HCT116 (cell line): ENCODE data around the gene MKNK1. TPM values are rescaled to one million over a fixed set of nuclear protein-coding genes. Genes with fewer than 3 reads are reported as not detected.

Source experiments
- ATAC-seq: fragments of 200-7000 bp; cut with Tn5 transposase; 2 replicates; pipeline ENCODE4 v1.9.1; 2020; ENCODE audit warnings: mild to moderate bottlenecking, moderate library complexity
- BruUV-seq: library from RNA; stranded (reverse); fragments of 400-500 nt; replicated peaks from 2 replicates; lab custom pipeline; 2021; lab: Mats Ljungman, UMichigan
- CTCF ChIA-PET: fragments of 300-600 bp; sonication (Branson Sonifier 250); formaldehyde crosslinking; loops from one replicate; lab custom pipeline; 2021; ENCODE audit warnings: antibody characterized with exemption; lab: Charles Lee
- POLR2A ChIA-PET: fragments of 300-600, 350-600 bp; sonication (Branson Sonifier 250); formaldehyde crosslinking; loops from one replicate; lab custom pipeline; 2021; ENCODE audit warnings: antibody characterized with exemption; lab: Charles Lee
- RAD21 ChIA-PET, 2 experiments: fragments of 300-600 bp; sonication (Branson Sonifier 250); formaldehyde crosslinking; loops; one replicate each; lab custom pipeline; 2023; ENCODE audit warnings: low total read pairs in 2 of 2; ENCODE audit not compliant: uncharacterized antibody in 2 of 2, unreplicated experiment in 2 of 2, low non-redundant PET in 1 of 2; lab: Charles Lee
- DNase-seq: peaks from one replicate; pipeline ENCODE4 v3.0.0-alpha.2; 2010; ENCODE audit warnings: low read depth, low spot score
- H2AFZ ChIP-seq: fragments of 200-600 bp; shearing (Covaris generic), sonication (generic); 2 replicates; pipeline ENCODE4 v1.6.1; 2017; ENCODE audit warnings: low read depth, mixed run types, mixed read lengths, antibody characterized with exemption, low read length; ENCODE audit not compliant: poor library complexity, severe bottlenecking
- H3K27ac ChIP-seq: 2 replicates; pipeline ENCODE4 v1.5.1; 2012; ENCODE audit warnings: low read depth, low read length
- H3K27me3 ChIP-seq: fragments of 200-600 bp; sonication (generic); 2 replicates; pipeline ENCODE4 v1.6.1; 2016; ENCODE audit warnings: mixed run types, low read length, mixed read lengths; ENCODE audit not compliant: insufficient read depth
- H3K36me3 ChIP-seq, 2 experiments: fragments of 200-500 bp in 1 of 2; fragments of 200-600 bp in 1 of 2; sonication (Bioruptor generic) in 1 of 2; sonication (generic) in 1 of 2; 2 replicates each; pipeline versions ENCODE4 v1.5.1 to v1.6.1; 2014 to 2016; ENCODE audit warnings: low read length in 2 of 2, inconsistent platforms in 1 of 2, mixed read lengths in 1 of 2, mixed run types in 1 of 2; ENCODE audit not compliant: insufficient read depth in 2 of 2, control insufficient read depth in 1 of 2
- H3K4me1 ChIP-seq, 2 experiments: fragments of 200-600 bp in 1 of 2; sonication (generic) in 1 of 2; 2 replicates each; pipeline versions ENCODE4 v1.5.1 to v1.6.1; 2012 to 2017; ENCODE audit warnings: low read length in 2 of 2, inconsistent platforms in 1 of 2, mild to moderate bottlenecking in 1 of 2, mixed read lengths in 1 of 2, mixed run types in 1 of 2, moderate library complexity in 1 of 2; ENCODE audit not compliant: insufficient read depth in 2 of 2, control insufficient read depth in 1 of 2
- H3K4me2 ChIP-seq: fragments of 200-600 bp; sonication (generic); 2 replicates; pipeline ENCODE4 v1.6.1; 2017; ENCODE audit warnings: mixed run types, low read length, mixed read lengths
- H3K4me3 ChIP-seq, 2 experiments: fragments of 200-600 bp in 1 of 2; sonication (generic) in 1 of 2; replicated peaks in 1 of 2; 2 replicates each; pipeline ENCODE4 v1.5.1; 2011 to 2016; ENCODE audit warnings: low read length in 2 of 2, control low read depth in 1 of 2, low read depth in 1 of 2, mild to moderate bottlenecking in 1 of 2, mixed read lengths in 1 of 2, mixed run types in 1 of 2
- H3K79me2 ChIP-seq: fragments of 200-600 bp; sonication (generic); 2 replicates; pipeline ENCODE4 v1.6.1; 2017; ENCODE audit warnings: mild to moderate bottlenecking, mixed run types, low read length, moderate library complexity, mixed read lengths; ENCODE audit not compliant: insufficient read depth
- H3K9ac ChIP-seq: fragments of 200-600 bp; sonication (generic); 2 replicates; pipeline ENCODE4 v1.6.1; 2016; ENCODE audit warnings: low read length, mixed read lengths
- H3K9me2 ChIP-seq: fragments of 200-600 bp; sonication (generic), shearing (Covaris generic); 2 replicates; pipeline ENCODE4 v1.6.1; 2017; ENCODE audit warnings: mixed run types, mild to moderate bottlenecking, moderate library complexity; ENCODE audit not compliant: insufficient read depth
- H3K9me3 ChIP-seq, 2 experiments: fragments of 200-500 bp in 1 of 2; fragments of 200-600 bp in 1 of 2; sonication (Bioruptor generic) in 1 of 2; sonication (generic) in 1 of 2; 2 replicates each; pipeline ENCODE4 v1.6.1; 2014 to 2017; ENCODE audit warnings: low read length in 2 of 2, mixed read lengths in 2 of 2, inconsistent platforms in 1 of 2, low read depth in 1 of 2, mild to moderate bottlenecking in 1 of 2, mixed run types in 1 of 2, moderate library complexity in 1 of 2; ENCODE audit not compliant: control insufficient read depth in 1 of 2, insufficient read depth in 1 of 2
- H4K20me1 ChIP-seq: fragments of 200-600 bp; sonication (generic), shearing (Covaris generic); 2 replicates; pipeline ENCODE4 v1.6.1; 2017; ENCODE audit warnings: mixed run types, mild to moderate bottlenecking, moderate library complexity; ENCODE audit not compliant: insufficient read depth
- CBX3 ChIP-seq: IDR thresholded peaks from 2 replicates; pipeline ENCODE4 v1.6.1; 2012; ENCODE audit warnings: low read depth
- CEBPB ChIP-seq: IDR thresholded peaks from 2 replicates; pipeline ENCODE4 v1.6.1; 2012; ENCODE audit warnings: low read depth
- EGR1 ChIP-seq: IDR thresholded peaks from 2 replicates; pipeline ENCODE4 v1.6.1; 2012; ENCODE audit warnings: low read depth
- ELF1 ChIP-seq: IDR thresholded peaks from 2 replicates; pipeline ENCODE4 v1.6.1; 2012; ENCODE audit warnings: low read depth, borderline replicate concordance
- EZH2 ChIP-seq: fragments of 200-600 bp; sonication (generic); IDR thresholded peaks from 2 replicates; pipeline ENCODE4 v1.6.1; 2017; ENCODE audit warnings: antibody characterized with exemption, mixed run types
- FOSL1 ChIP-seq: IDR thresholded peaks from 2 replicates; pipeline ENCODE4 v1.6.1; 2012; ENCODE audit warnings: low read depth
- JUND ChIP-seq: IDR thresholded peaks from 2 replicates; pipeline ENCODE4 v1.6.1; 2012
- POLR2A ChIP-seq: IDR thresholded peaks from 2 replicates; pipeline ENCODE4 v1.7.0; 2011; ENCODE audit warnings: borderline replicate concordance; ENCODE audit not compliant: insufficient read depth, insufficient read length; ENCODE audit errors: extremely low read depth
- RAD21 ChIP-seq: IDR thresholded peaks from 2 replicates; pipeline ENCODE4 v1.6.1; 2012; ENCODE audit warnings: low read depth, mild to moderate bottlenecking
- SIN3A ChIP-seq: IDR thresholded peaks from 2 replicates; pipeline ENCODE4 v1.6.1; 2012; ENCODE audit warnings: low read depth
- SRF ChIP-seq: IDR thresholded peaks from 2 replicates; pipeline ENCODE4 v1.6.1; 2012; ENCODE audit warnings: low read depth
- TCF7L2 ChIP-seq: IDR thresholded peaks from 2 replicates; pipeline ENCODE4 v1.7.0; 2011; ENCODE audit warnings: borderline replicate concordance, inconsistent platforms; ENCODE audit not compliant: insufficient read depth, insufficient read length; ENCODE audit errors: extremely low read depth
- YY1 ChIP-seq: IDR thresholded peaks from 2 replicates; pipeline ENCODE4 v1.6.1; 2011; ENCODE audit warnings: low read length, low read depth, moderate library complexity, mild to moderate bottlenecking; ENCODE audit not compliant: insufficient replicate concordance; ENCODE audit errors: extremely low read depth
- ZFX ChIP-seq: fragments of 450-650 bp; IDR thresholded peaks from 2 replicates; pipeline ENCODE4 v1.6.1; 2017
- ZNF274 ChIP-seq: fragments of 200-500 bp; sonication (Bioruptor generic); IDR thresholded peaks from 2 replicates; pipeline ENCODE4 v1.6.1; 2014; ENCODE audit warnings: mild to moderate bottlenecking, low read depth, low read length, inconsistent platforms
- intact Hi-C: fragments of 100-400 bp; cut with micrococcal nuclease; formaldehyde crosslinking; loops from 2 replicates; pipeline ENCODE4 v1.10.0; 2022
- total RNA-seq: library from RNA; stranded (reverse); gene quantifications from one replicate; pipeline ENCODE4 v1.2.1, GENCODE V29; 2021; ENCODE audit not compliant: unreplicated experiment
- TF ChIP-seq, protein P1 (sequence below), 3 experiments: fragments of 200-600 bp in 1 of 3; sonication (generic) in 1 of 3; IDR thresholded peaks in 2 of 3; conservative IDR thresholded peaks in 1 of 3; 2 replicates each; pipeline ENCODE4 v1.5.1; 2012 to 2017; ENCODE audit warnings: low read depth in 2 of 3, low read length in 2 of 3, antibody characterized with exemption in 1 of 3, borderline replicate concordance in 1 of 3, control low read depth in 1 of 3, mild to moderate bottlenecking in 1 of 3, mixed read lengths in 1 of 3, mixed run types in 1 of 3, moderate library complexity in 1 of 3; ENCODE audit not compliant: insufficient read depth in 1 of 3
- TF ChIP-seq, protein P2 (sequence below): IDR thresholded peaks from 2 replicates; pipeline ENCODE4 v1.6.1; 2012; ENCODE audit warnings: low read depth
- TF ChIP-seq, protein P3 (sequence below): IDR thresholded peaks from 2 replicates; pipeline ENCODE4 v1.6.1; 2011; ENCODE audit warnings: mild to moderate bottlenecking, low read length, moderate library complexity; ENCODE audit not compliant: insufficient replicate concordance; ENCODE audit errors: extremely low read depth
- TF ChIP-seq, protein P4 (sequence below): IDR thresholded peaks from 2 replicates; pipeline ENCODE4 v1.6.1; 2012

The MKNK1 gene
- total RNA-seq, 1 experiment from 2014 or later = 30.9 TPM

DNA sequence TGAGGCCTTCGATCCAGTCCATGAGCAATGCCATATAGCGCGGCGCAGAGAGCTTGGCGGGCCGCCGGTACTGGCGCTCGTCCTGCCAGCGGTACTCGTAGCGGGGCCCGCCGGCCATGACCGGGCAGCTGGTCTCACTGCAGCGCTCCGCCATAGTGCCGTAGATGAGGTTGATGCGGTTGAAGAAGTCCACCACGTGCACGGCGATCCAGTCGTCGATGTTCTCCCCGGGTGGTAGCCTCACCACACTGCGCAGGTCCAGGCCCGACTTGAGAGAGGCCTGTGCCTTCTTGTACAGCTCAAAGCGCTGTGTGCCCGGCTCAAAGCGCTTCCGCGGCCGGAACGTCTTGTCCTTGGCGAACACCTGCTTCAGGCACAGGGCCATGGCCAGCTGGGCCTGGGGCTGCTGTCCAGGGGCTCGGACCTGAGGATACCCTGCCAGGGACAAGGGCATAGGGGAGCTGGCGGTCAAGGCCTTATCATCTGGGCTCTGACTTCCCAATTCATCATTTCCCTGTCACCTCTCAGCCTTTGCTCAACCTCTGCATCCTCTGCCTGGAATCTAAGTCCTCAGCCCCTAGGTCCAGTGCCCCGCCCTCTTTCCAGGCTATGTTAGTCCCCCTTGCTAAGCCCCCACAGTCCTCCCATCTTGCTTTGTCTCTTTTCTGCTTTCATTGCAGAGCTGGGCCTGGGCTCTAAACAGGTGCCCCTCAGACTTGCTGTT is 9.0 kb upstream of the MKNK1 start:
- peaks cover 13 to 51% of the 10 kb centered on the region in 2 experiments; a peak in 3 of 4 replicates for H3K4me1 ChIP-seq
- H3K79me2 ChIP-seq = no peaks in the 10 kb centered on the region

More for the DNA sequence above, 9.0 kb upstream of the MKNK1 start:
- Histone ChIP-seq H2AFZ (no peak overlapping the region), H3K36me3 (0 out of 4 replicates have a peak, but pooled peaks cover 0 to 5% of the 10 kb centered on the region in 2 experiments)
- TF ChIP-seq, protein P1, sequence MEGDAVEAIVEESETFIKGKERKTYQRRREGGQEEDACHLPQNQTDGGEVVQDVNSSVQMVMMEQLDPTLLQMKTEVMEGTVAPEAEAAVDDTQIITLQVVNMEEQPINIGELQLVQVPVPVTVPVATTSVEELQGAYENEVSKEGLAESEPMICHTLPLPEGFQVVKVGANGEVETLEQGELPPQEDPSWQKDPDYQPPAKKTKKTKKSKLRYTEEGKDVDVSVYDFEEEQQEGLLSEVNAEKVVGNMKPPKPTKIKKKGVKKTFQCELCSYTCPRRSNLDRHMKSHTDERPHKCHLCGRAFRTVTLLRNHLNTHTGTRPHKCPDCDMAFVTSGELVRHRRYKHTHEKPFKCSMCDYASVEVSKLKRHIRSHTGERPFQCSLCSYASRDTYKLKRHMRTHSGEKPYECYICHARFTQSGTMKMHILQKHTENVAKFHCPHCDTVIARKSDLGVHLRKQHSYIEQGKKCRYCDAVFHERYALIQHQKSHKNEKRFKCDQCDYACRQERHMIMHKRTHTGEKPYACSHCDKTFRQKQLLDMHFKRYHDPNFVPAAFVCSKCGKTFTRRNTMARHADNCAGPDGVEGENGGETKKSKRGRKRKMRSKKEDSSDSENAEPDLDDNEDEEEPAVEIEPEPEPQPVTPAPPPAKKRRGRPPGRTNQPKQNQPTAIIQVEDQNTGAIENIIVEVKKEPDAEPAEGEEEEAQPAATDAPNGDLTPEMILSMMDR (IDR thresholded peaks at IDR 0.05 in 2 of 3, conservative IDR thresholded peaks at IDR 0.05 in 1 of 3; ENCODE audit: borderline replicate concordance in 1 of 3, insufficient read depth in 1 of 3, low read depth in 2 of 3, low read length in 2 of 3) = no peak
- TF ChIP-seq, protein P2, sequence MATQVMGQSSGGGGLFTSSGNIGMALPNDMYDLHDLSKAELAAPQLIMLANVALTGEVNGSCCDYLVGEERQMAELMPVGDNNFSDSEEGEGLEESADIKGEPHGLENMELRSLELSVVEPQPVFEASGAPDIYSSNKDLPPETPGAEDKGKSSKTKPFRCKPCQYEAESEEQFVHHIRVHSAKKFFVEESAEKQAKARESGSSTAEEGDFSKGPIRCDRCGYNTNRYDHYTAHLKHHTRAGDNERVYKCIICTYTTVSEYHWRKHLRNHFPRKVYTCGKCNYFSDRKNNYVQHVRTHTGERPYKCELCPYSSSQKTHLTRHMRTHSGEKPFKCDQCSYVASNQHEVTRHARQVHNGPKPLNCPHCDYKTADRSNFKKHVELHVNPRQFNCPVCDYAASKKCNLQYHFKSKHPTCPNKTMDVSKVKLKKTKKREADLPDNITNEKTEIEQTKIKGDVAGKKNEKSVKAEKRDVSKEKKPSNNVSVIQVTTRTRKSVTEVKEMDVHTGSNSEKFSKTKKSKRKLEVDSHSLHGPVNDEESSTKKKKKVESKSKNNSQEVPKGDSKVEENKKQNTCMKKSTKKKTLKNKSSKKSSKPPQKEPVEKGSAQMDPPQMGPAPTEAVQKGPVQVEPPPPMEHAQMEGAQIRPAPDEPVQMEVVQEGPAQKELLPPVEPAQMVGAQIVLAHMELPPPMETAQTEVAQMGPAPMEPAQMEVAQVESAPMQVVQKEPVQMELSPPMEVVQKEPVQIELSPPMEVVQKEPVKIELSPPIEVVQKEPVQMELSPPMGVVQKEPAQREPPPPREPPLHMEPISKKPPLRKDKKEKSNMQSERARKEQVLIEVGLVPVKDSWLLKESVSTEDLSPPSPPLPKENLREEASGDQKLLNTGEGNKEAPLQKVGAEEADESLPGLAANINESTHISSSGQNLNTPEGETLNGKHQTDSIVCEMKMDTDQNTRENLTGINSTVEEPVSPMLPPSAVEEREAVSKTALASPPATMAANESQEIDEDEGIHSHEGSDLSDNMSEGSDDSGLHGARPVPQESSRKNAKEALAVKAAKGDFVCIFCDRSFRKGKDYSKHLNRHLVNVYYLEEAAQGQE = no peak
- TF ChIP-seq EZH2 = no peak
- TF ChIP-seq, protein P3, sequence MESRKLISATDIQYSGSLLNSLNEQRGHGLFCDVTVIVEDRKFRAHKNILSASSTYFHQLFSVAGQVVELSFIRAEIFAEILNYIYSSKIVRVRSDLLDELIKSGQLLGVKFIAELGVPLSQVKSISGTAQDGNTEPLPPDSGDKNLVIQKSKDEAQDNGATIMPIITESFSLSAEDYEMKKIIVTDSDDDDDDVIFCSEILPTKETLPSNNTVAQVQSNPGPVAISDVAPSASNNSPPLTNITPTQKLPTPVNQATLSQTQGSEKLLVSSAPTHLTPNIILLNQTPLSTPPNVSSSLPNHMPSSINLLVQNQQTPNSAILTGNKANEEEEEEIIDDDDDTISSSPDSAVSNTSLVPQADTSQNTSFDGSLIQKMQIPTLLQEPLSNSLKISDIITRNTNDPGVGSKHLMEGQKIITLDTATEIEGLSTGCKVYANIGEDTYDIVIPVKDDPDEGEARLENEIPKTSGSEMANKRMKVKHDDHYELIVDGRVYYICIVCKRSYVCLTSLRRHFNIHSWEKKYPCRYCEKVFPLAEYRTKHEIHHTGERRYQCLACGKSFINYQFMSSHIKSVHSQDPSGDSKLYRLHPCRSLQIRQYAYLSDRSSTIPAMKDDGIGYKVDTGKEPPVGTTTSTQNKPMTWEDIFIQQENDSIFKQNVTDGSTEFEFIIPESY = no peak
- TF ChIP-seq SRF = no peak
- TF ChIP-seq YY1 = no peak
- no peak for TF ChIP-seq RAD21
- TF ChIP-seq SIN3A = no peak
- no peak for TF ChIP-seq TCF7L2
- TF ChIP-seq, protein P4, sequence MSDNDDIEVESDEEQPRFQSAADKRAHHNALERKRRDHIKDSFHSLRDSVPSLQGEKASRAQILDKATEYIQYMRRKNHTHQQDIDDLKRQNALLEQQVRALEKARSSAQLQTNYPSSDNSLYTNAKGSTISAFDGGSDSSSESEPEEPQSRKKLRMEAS = no peak
- no peak for TF ChIP-seq ZNF274
- TF ChIP-seq ELF1 = no peak
- TF ChIP-seq JUND = no peak
- no peak for TF ChIP-seq ZFX
- no peak for TF ChIP-seq POLR2A
- no peak for TF ChIP-seq FOSL1
- no peak for TF ChIP-seq CBX3
- TF ChIP-seq CEBPB = no peak
- no peak for TF ChIP-seq EGR1
- TF ChIP-seq, all 23 proteins: peak for 0
- BruUV-seq = no TSS peak
- H3K9me3 ChIP-seq = no peaks in the 10 kb centered on the region
- no peak overlapping the region for H3K9ac ChIP-seq
- no peak overlapping the region for H3K27ac ChIP-seq
- no peak overlapping the region for H3K4me2 ChIP-seq
- no peaks in the 10 kb centered on the region for H3K9me2 ChIP-seq
- H4K20me1 ChIP-seq = no peaks in the 10 kb centered on the region
- H3K27me3 ChIP-seq = no peaks in the 10 kb centered on the region
- no peak for ATAC-seq
- RAD21 ChIA-PET = no interaction called here
- intact Hi-C loops = no loop called here
- CTCF ChIA-PET = no interaction called here
- POLR2A ChIA-PET = no interaction called here
- DNase-seq = no peak
- no peak overlapping the region for H3K4me3 ChIP-seq
